Activated CD4-positive, alpha-beta T cell treated with anti-CD3 and anti-CD28 coated beads for 4 hours (primary cell): ENCODE data around the gene SV2B.

Experiments used
- DNase-seq, 2 donors: peaks; one replicate each; pipeline ENCODE4 v3.0.0-alpha.2; 2020

Gene SV2B

GRCh38 chr15:91108421-91108820 lies 8.4 kb downstream of the SV2B start:
- DNase-seq = no peak

GRCh38 chr15:91109885-91110284 lies 9.8 kb downstream of the SV2B start:
- no peak for DNase-seq

GRCh38 chr15:91110407-91110806 lies 10.3 kb downstream of the SV2B start:
- no peak for DNase-seq

- no peak for DNase-seq
These were observed 13.0 kb downstream of the SV2B start for GRCh38 chr15:91113030-91113429.

DNA sequence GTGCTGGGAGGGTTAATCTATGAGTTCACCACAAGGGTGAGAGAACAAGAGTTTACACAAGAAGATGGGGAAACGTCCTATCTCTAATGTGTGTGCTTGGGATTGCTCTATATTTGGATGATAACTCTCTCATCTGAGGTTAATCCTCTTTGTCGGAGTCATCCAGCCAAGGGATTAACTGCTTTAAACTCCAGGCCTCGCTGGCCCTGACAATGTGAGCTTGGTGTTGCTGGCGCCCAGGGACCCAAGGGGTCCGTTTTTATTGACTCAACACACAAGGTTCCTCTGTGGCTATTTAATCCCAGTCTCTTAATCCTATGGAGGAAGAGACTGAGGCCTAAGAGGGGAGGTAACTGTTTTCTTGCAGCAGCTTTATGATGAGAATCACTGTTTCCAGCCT lies 14.2 kb downstream of the SV2B start:
- DNase-seq = no peak

DNA sequence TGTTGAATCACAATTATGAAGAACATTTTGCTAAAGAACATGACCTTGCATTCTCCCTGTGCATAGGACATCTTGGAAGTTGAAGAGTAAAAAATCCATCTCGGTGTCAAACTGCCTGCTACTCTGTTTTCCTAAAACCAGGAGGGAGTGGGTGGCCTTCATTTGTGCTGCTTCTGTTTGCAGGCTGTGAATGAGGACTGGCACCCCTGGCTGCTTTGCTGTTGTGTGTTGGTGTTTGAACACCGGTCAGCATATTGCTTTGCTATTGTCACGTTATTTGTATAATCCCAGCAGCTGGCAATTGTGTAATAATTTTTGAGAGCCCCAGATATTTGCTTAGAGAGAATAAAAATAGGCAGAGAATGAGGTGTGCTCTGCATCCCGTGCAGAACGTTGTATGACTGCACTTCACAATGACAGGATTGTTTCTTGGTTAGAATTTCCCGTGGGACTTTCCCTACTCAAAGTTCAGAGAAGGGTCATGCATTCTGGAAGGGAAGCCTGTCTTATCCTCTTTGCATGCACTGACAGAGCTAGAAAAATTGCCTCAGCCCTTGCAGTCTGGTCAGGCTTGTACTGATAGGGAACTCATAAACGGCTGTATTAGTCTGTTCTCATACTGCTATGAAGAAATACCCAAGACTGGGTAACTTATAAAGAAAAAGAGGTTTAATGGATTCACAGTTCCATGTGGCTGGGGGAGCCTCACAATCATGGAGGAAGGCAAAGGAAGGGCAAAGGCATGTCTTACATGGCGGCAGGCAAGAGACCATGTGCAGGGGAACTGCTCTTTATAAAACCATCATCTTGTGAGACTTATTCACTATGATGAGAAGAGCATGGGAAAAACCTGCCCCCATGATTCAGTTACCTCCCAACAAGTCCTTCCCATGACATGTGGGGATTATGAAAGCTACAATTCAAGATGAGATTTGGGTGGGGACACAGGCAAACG lies 16.3 kb downstream of the SV2B start:
- no peak for DNase-seq

DNA sequence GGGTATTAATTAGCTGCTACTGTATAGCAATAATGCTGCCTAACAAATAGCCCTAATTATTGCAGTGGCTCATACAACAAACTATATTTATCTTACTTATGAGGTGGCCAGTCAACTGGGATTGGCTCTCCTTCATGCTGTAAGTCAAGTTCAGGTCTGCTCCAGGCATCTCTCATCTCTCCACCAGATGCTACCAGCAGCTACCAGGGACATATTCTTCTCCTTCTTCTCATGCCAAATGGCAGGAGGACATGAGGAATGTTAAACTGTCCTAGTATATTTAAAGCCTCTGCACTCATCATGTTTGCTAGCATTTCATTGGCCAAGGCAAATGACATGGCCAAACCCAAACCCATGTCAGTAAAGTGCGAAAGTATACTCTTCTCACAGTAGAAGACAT lies 17.3 kb downstream of the SV2B start:
- no peak for DNase-seq

DNA sequence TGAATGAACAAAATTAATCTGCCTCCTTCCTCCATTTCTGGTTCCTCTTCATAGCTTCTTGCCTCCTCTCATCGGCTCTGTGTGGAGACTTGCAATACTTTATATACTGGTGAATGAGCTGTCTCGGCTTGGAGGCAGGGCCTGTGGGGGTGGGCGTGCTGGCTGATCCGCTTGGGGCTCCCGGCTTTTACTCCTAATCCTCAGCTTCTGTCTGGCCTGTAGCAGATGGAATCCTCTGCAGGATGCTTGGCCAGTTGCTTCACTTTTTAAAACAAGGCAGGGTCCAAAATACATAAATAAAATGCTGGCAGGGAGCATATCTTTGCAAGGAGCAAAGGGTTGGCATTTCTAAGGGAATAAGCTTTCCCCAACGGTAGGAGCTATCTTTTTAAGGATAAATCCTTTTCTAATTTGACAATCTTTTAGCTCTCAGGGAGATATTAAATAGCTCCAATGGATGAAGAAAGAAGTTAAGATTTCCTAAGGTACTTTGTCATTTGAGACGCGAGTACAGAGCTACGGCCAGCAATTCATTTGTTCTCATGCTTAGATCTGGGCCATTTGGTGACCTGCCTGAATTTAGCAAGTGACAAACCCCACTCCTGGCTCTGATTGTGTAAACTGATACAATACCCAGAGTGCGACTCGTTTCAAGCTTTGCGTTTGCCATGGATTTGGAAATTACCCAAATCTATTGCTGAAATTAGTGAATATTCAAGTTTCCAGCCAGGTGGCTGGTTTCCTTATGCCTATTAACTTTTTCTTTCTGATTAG lies 18.9 kb downstream of the SV2B start:
- no peak for DNase-seq

DNA sequence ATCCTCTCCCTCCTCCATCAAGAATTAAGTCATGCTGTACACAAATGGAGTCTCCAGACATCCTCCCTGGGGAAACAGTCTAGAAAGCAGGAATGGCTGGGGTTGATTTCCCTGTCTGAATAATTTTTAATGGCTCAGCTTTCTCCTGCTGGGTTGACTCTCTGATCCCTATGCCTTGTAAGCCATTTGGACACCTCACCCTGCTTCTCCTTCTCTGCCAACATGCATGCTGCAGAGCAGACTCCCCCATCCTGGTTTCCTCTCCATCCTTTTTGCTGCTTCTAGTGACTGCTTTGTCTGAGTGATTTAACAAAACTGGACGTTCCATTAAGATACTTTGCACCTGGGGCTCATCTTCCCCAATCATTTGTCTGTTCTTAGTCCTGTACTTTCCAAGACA lies 22.2 kb downstream of the SV2B start:
- DNase-seq = no peak

DNA sequence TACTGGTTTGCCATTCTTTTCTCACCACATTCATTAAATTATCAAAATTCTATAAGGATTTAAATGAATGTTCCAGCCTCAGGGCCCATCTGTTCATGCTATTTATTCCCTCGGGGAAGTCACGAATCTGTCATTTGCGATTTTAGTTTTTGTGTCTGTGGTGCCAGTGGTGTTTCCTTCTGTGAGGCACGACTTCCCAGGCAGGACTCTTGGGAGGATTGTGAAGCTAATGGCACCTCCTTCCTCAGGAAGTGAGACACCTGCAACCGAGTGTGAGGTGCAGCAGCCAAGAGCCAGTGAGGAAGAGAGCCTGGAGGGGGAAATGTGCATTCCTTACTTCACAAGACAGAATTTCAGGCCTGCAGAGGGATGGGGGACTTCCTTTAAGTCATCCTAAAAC lies 24.1 kb downstream of the SV2B start:
- no peak for DNase-seq

- no peak for DNase-seq
These were observed 25.1 kb downstream of the SV2B start for GRCh38 chr15:91125162-91125561.

GRCh38 chr15:91126080-91126479 lies 26.0 kb downstream of the SV2B start:
- no peak for DNase-seq

- no peak for DNase-seq
These were observed 27.3 kb downstream of the SV2B start for GRCh38 chr15:91127236-91127955.

DNA sequence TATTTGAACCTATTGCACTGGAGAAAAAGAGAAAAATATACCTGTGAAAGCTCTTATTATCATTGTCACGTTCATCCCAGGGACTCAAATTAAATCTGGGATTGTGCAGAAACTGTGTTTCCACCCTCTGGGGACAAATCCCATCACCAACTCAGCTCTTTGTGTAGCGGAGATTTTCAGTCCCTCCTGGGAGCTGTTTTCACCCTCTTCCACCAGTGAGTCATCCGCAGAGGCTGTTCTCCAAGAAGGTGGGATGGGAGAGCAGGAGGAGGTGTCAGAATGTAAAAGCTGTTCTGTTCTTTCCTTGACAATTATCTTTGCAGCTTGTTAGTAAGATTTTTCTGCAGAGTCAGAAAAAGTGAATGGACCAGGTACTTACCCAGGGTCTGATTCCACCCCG lies 28.0 kb downstream of the SV2B start:
- DNase-seq = no peak

GRCh38 chr15:91129436-91129835 lies 29.4 kb downstream of the SV2B start:
- no peak for DNase-seq

- DNase-seq = no peak
These were observed 32.0 kb downstream of the SV2B start for GRCh38 chr15:91132079-91132478.

- no peak for DNase-seq
These were observed 33.5 kb downstream of the SV2B start for GRCh38 chr15:91133511-91133910.

GRCh38 chr15:91135201-91136130 lies 35.4 kb downstream of the SV2B start:
- no peak for DNase-seq

DNA sequence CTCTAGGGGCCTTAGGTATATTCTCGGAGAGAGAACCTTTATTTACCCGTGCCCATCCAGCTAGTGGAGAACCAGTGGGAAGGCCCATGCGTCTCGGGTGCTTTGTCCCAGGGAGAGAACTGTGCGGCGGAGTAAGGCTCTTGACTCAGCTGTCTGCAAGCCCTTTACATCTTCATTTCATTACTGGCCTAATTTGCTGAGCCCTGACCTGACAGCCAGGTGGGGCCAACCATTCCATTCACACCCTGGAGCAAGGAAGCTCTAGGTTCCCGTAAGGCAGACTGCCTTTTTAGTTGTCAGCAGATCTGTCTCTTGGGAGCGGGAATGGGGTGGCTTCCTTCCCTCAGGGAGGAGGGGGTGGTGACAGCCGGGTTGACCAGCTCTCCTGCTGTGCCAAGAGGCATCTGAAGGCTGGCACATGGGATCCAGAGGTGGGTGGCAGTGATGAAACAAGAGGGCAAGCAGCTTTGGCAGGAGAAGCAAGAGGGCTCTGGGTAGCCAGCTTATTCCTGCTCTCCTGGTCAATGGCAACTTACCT lies 36.4 kb downstream of the SV2B start:
- DNase-seq = no peak

- no peak for DNase-seq
These were observed 40.5 kb downstream of the SV2B start for GRCh38 chr15:91140601-91141000.

DNA sequence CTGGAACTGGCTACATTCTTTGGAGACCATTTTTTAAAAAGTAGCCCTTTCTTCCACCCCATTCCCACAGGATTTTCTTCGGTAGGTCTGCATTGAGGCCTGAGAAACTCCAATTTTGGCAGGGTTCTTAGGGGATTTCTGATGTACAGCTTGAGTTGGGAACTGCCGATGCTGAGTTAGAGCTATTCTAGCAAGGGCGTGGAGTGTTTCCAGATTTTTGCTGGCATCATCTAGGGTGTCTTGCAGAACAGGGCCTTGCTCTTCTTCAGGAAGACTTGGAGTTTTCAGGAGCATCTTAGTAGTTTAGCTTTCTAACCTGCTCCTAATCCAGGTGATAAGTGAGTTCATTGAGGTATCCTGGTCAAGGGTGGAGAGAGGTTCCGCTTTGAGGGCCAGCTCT lies 41.0 kb downstream of the SV2B start:
- no peak for DNase-seq
